Adrenal gland (tissue), 5 donors: ENCODE results near the gene KLK3.

ENCODE experiments used
- POLR2A ChIP-seq, 2 donors: fragments of 450-650 bp; IDR thresholded peaks; one replicate each; pipeline ENCODE4 v1.6.1; 2017; ENCODE audit warnings: antibody characterized with exemption in 2 of 2, mild to moderate bottlenecking in 2 of 2, moderate library complexity in 1 of 2
- TF ChIP-seq, protein P1 (sequence below), 6 experiments: fragments of 450-650 bp in 4 of 6; fragments of 200-600 bp in 2 of 6; sonication (generic) in 1 of 6; IDR thresholded peaks; 1 replicate in 5 of 6; 2 replicates in 1 of 6; pipeline versions ENCODE4 v1.5.1 to v1.8.0; 2016 to 2021; ENCODE audit warnings: antibody characterized with exemption in 6 of 6, mild to moderate bottlenecking in 2 of 6, moderate library complexity in 1 of 6
- donor health status: DM: no; HTN: no; CAD: no.

DNA sequence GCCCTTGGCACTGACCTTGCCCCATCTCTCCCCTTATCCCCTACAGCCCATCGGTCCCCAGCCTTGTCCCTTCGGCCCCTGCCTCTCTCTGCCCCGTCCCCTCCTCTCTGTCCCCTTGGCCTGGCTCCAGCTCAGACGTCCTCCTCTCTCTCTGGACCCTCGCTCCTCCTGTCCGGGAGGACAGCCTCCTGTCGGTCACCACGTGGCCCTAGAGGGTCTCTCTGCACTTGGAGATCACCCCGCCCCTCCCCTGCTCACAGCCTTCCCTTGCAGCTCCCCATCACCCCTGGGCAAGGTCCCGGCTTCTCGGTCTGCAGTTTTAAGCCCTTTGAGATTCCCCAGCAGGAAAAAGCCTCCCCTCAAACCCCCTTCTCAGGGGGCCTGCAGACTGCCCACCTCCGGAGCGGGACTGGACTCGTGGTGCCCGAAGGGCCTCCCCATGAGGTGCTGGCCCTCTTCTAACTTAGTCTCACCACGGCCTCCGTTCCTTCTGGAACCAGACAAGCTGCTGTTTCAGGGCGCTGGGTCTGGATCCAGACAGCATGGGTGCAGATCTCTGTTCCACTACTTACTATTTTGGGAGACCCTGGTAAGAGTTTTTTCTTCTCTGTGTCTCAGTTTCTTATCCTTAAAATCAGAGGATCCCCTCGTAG lies 18.0 kb upstream of the KLK3 start:
- no peak for TF ChIP-seq POLR2A (IDR thresholded peaks at IDR 0.05)
- TF ChIP-seq, protein P1, sequence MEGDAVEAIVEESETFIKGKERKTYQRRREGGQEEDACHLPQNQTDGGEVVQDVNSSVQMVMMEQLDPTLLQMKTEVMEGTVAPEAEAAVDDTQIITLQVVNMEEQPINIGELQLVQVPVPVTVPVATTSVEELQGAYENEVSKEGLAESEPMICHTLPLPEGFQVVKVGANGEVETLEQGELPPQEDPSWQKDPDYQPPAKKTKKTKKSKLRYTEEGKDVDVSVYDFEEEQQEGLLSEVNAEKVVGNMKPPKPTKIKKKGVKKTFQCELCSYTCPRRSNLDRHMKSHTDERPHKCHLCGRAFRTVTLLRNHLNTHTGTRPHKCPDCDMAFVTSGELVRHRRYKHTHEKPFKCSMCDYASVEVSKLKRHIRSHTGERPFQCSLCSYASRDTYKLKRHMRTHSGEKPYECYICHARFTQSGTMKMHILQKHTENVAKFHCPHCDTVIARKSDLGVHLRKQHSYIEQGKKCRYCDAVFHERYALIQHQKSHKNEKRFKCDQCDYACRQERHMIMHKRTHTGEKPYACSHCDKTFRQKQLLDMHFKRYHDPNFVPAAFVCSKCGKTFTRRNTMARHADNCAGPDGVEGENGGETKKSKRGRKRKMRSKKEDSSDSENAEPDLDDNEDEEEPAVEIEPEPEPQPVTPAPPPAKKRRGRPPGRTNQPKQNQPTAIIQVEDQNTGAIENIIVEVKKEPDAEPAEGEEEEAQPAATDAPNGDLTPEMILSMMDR (IDR thresholded peaks at IDR 0.05) = no peak
